ENCODE data around the gene ZNF512. TPM values are rescaled to one million over a fixed set of nuclear protein-coding genes. Genes with fewer than 3 reads are reported as not detected.

ZNF512 gene
- total RNA-seq, 4 donors from 2014 or later: 8.1 to 23.5 (median 20.6) TPM

DNA sequence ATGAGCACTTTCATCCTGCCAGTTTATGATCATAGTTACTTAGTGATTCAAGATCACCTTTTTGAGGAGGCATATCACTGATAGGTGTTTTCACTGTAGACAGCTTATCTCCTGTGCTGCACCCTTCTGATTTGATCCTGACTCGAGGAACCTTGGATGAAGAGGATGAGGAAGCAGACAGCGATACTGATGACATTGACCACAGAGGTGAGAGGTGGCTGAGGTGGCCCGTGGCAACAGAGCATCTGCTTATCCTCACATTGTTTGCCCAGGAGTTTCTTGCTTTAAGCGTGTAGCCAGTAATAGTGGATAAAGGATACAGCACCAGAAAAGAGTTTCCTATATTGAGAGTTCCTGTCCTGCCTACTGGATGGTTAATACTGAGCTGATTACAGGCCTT, 64.9 kb downstream of the ZNF512 start:
- Histone ChIP-seq H3K9me3 (no peaks in the 10 kb centered on the region), H3K4me1 (no peaks in the 10 kb centered on the region), H3K27me3 (no peaks in the 10 kb centered on the region), H3K27ac (no peak overlapping the region), H3K4me3 (no peak overlapping the region), H3K36me3 (peaks cover 95% of the 10 kb centered on the region)
- DNase-seq (ENCODE audit: low spot score in 2 of 2): no peak
- 97% methylated on average over 4 of the region's 4 CpGs for WGBS
- TF ChIP-seq POLR2A (IDR thresholded peaks at IDR 0.05) (no peak), POLR2AphosphoS5 (IDR thresholded peaks at IDR 0.05) (no peak), CTCF (IDR thresholded peaks at IDR 0.05) (no peak), EP300 (IDR thresholded peaks at IDR 0.05) (no peak)

DNA sequence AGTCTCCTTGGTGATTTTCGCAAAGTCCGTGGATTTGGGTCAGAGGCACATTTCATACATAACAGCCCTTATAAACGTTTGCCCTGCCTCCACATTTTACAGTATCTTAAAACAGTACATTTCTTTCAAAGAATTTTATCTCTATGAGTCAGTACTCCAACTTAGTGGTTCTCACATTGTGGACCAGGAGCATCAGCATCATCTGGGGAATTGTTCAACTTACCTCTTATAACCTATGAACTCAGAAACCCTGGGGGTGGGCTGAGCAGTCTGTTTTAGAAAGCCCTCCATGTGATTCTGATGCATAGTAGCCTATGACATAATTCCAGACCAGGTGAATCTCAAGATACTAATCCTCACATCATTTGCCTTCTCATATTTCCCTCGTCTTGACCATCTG, 68.2 kb downstream of the ZNF512 start:
- no peak for DNase-seq (ENCODE audit: low spot score in 2 of 2)

DNA sequence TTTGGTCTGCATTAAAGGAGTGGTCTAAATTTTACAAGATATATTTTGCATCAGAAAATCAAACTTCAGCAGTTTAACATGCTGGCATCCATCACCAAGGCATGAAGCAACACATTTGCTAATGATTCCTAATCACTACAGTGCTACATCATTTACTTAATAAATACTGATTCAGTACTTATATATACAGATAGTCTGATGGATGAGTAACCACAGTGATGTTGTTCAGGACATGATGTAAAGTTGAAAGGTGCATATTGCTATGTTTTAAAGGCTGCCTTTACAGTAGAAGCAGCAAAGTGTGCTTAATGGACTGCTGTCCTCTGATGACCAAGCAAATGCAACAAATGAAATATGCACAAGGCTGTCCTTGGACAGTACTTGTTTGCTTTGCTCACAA, 69.5 kb downstream of the ZNF512 start:
- DNase-seq (ENCODE audit: low spot score in 2 of 2): no peak
- Histone ChIP-seq H3K27me3 (no peaks in the 10 kb centered on the region), H3K27ac (no peak overlapping the region), H3K9me3 (no peaks in the 10 kb centered on the region), H3K36me3 (peaks cover 100% of the 10 kb centered on the region), H3K4me1 (no peaks in the 10 kb centered on the region), H3K4me3 (no peak overlapping the region)
- no peak for TF ChIP-seq EP300 (IDR thresholded peaks at IDR 0.05)
- no peak for TF ChIP-seq POLR2A (IDR thresholded peaks at IDR 0.05)
- TF ChIP-seq CTCF (IDR thresholded peaks at IDR 0.05): no peak
- no peak for TF ChIP-seq POLR2AphosphoS5 (IDR thresholded peaks at IDR 0.05)

More for the DNA sequence above, 68.2 kb downstream of the ZNF512 start:
- Histone ChIP-seq H3K27ac (no peak overlapping the region), H3K4me3 (no peak overlapping the region), H3K27me3 (no peaks in the 10 kb centered on the region), H3K36me3 (peaks cover 100% of the 10 kb centered on the region), H3K4me1 (no peaks in the 10 kb centered on the region), H3K9me3 (no peaks in the 10 kb centered on the region)
- TF ChIP-seq POLR2A (IDR thresholded peaks at IDR 0.05) (no peak), EP300 (IDR thresholded peaks at IDR 0.05) (no peak), CTCF (IDR thresholded peaks at IDR 0.05) (no peak), POLR2AphosphoS5 (IDR thresholded peaks at IDR 0.05) (no peak)
- WGBS: 74% methylated on average over 4 of the region's 4 CpGs

DNA sequence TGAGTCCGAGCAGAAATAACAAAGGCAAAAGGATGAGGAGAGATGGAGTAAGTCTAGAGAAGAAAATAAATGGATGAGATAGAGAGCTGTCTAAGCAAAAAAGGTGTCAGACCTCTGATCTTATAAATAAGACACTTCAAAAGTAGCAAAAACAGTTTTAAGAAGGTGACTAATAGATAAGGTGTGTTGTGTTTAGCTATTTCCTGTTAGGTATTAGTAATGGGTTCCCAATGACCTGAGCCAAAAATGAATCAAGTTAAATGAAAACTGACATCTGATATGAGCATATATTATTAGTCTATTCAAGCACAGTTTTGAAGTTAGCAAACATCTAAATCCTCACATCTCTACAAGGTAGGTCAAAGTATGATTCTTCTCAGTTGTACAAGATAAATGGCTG, 69.9 kb downstream of the ZNF512 start:
- no peak overlapping the region for H3K27ac ChIP-seq
- 88% methylated on average over 1 of the region's 1 CpG for WGBS
- H3K4me1 ChIP-seq: no peaks in the 10 kb centered on the region
- H3K9me3 ChIP-seq: no peaks in the 10 kb centered on the region
- peaks cover 100% of the 10 kb centered on the region for H3K36me3 ChIP-seq
- no peaks in the 10 kb centered on the region for H3K27me3 ChIP-seq
- H3K4me3 ChIP-seq: no peak overlapping the region
- TF ChIP-seq POLR2AphosphoS5 (IDR thresholded peaks at IDR 0.05) (no peak), POLR2A (IDR thresholded peaks at IDR 0.05) (no peak), CTCF (IDR thresholded peaks at IDR 0.05) (no peak), EP300 (IDR thresholded peaks at IDR 0.05) (no peak)
- DNase-seq (ENCODE audit: low spot score in 2 of 2): no peak

GRCh38 chr2:27653397-27653796, 70.6 kb downstream of the ZNF512 start:
- no peaks in the 10 kb centered on the region for H3K9me3 ChIP-seq
- no peaks in the 10 kb centered on the region for H3K4me1 ChIP-seq
- peaks cover 95% of the 10 kb centered on the region for H3K36me3 ChIP-seq
- TF ChIP-seq POLR2AphosphoS5 (IDR thresholded peaks at IDR 0.05) (no peak), POLR2A (IDR thresholded peaks at IDR 0.05) (no peak), EP300 (IDR thresholded peaks at IDR 0.05) (no peak), CTCF (IDR thresholded peaks at IDR 0.05) (no peak)
- H3K27ac ChIP-seq: no peak overlapping the region
- no peaks in the 10 kb centered on the region for H3K27me3 ChIP-seq
- H3K4me3 ChIP-seq: no peak overlapping the region
- 96% methylated on average over 2 of the region's 2 CpGs for WGBS
- no peak for DNase-seq (ENCODE audit: low spot score in 2 of 2)

All from suprapubic skin (tissue), 4 donors.